ENCODE data around the gene KATNAL2. TPM values are rescaled to one million over a fixed set of nuclear protein-coding genes. Genes with fewer than 3 reads are reported as not detected.

The KATNAL2 gene
- total RNA-seq, 2 donors from 2014 or later: 1.8 to 3.9 TPM

Other genes with a start within 250 kb of the KATNAL2 start
- under 1 TPM; 0.14 to 0.42 TPM for gene ST8SIA5, start 160.5 kb upstream of the KATNAL2 start, total RNA-seq
- 10 to 100 TPM; 35.8 to 42.3 TPM for gene PIAS2, start 95 bp upstream of the KATNAL2 start, total RNA-seq
- not detected for gene ELOA2, start 118.0 kb downstream of the KATNAL2 start, total RNA-seq
- 10 to 100 TPM; 28.7 to 30.6 TPM for gene HDHD2, start 232.9 kb downstream of the KATNAL2 start, total RNA-seq

All from posterior vena cava (tissue), 2 donors.